ENCODE data around the gene PSORS1C1. TPM values are rescaled to one million over a fixed set of nuclear protein-coding genes. Genes with fewer than 3 reads are reported as not detected.
"Not testable (repeated sequence)": the region's sequence is repeated elsewhere in the genome, so short reads cannot be mapped to it uniquely, and the experiment has no call there.

PSORS1C1 gene
- total RNA-seq, 1 donor from 2014 or later: 2.8 TPM

- H3K4me3 ChIP-seq (ENCODE audit: low read depth, low read length): peak within 1 kb of the TSS; percentile 82
- TF ChIP-seq CTCF (conservative IDR thresholded peaks at IDR 0.05; ENCODE audit: low read depth, low read length): no peak
- peak; percentile 82 for DNase-seq (ENCODE audit: low read depth)
These were observed 43.7 kb downstream of the PSORS1C1 start, which contains the start of gene TCF19 for GRCh38 chr6:31158140-31158862. Gene TCF19, plus strand, starts transcription at chr6:31158589. Its CDS starts 881 bp downstream, at chr6:31159470.

- peak overlapping the region; percentile 82 for H3K4me3 ChIP-seq (ENCODE audit: low read depth, low read length)
- DNase-seq (ENCODE audit: low read depth): no peak
- TF ChIP-seq CTCF (conservative IDR thresholded peaks at IDR 0.05; ENCODE audit: low read depth, low read length): no peak
These were observed 44.6 kb downstream of the PSORS1C1 start for GRCh38 chr6:31158863-31159855.

- no peak for TF ChIP-seq CTCF (conservative IDR thresholded peaks at IDR 0.05; ENCODE audit: low read depth, low read length)
- no peak overlapping the region for H3K4me3 ChIP-seq (ENCODE audit: low read depth, low read length)
- DNase-seq (ENCODE audit: low read depth): no peak
These were observed 46.9 kb downstream of the PSORS1C1 start for GRCh38 chr6:31161216-31162126.

DNA sequence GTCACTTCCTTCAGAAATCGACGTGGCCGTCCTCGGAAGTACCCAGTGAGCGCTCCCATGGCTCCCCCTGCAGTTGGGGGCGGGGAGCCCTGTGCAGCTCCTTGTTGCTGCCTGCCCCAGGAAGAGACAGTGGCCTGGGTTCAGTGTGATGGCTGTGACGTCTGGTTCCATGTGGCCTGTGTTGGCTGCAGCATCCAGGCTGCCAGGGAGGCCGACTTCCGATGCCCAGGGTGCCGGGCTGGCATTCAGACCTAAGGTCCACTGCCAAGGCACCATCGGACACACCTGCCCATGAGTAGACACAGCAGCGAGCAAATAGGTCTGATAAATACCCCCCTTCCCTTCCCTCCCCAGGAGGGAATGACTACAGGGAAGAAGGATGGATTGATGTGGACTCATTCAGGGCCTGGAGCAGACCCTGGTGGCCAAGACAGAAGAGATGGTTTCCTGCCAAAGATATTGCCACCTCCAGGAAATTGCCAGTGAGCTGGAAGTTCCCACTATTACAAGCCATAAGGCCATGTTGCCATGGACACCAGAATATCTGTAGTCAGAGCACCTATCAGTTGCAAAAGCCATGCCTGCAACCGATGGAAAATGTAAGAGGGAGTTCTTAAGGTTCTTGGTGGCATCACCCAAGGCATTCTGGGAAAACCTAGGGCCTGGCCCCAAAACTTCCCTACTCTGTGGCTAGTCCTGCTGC lies 48.0 kb downstream of the PSORS1C1 start:
- TF ChIP-seq CTCF (conservative IDR thresholded peaks at IDR 0.05; ENCODE audit: low read depth, low read length): no peak
- DNase-seq (ENCODE audit: low read depth): no peak
- H3K4me3 ChIP-seq (ENCODE audit: low read depth, low read length): no peak overlapping the region

DNA sequence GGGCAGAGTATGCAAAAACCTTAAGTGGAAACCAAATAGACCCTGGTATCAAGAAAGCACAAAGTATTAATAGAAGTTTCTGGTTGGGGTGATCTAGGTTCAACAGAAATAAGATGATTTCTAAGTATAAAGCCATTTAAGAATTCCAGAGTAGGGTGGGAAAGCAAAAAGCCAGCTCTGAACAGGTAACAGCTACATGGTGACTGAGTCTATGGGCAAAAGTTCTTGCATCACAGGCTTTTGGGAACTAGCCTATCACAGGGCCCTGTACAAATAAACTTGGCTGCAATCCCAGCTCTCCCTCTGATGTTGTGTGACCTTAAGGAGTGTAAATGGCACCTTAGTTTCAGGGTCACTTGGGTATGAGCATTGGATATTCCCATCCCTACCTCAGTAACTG lies 49.3 kb downstream of the PSORS1C1 start:
- no peak overlapping the region for H3K4me3 ChIP-seq (ENCODE audit: low read depth, low read length)
- DNase-seq (ENCODE audit: low read depth): no peak
- TF ChIP-seq CTCF (conservative IDR thresholded peaks at IDR 0.05; ENCODE audit: low read depth, low read length): no peak

DNA sequence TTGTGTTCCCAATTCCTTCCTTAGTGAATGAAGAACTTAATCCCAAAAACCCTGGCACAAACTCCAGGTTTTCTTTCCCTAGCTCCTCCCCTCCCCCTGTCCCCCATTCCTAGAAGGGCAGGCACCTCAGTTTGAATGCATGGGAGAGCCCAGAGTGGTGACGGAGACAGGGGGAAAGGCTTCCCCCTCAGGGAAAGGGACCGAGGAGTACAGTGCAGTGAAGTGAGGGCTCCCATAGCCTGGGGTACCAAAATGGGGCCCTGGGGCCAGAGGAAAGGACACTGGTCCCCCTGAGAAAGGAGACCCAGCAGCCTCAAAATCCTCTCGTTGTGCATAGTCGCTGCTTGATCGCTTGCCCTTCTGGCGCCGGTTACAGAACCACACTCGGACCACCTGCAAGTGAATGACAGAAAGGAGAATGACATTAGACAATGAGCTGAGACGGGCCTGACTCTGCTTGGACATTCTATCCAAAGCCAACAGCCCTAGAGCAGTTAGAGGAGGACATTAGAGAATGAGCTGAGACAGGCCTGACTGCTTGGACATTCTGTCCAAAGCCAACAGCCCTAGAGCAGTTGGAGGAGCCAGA lies 50.0 kb downstream of the PSORS1C1 start:
- not testable (repeated sequence) for H3K4me3 ChIP-seq (ENCODE audit: low read depth, low read length); DNase-seq (ENCODE audit: low read depth)

DNA sequence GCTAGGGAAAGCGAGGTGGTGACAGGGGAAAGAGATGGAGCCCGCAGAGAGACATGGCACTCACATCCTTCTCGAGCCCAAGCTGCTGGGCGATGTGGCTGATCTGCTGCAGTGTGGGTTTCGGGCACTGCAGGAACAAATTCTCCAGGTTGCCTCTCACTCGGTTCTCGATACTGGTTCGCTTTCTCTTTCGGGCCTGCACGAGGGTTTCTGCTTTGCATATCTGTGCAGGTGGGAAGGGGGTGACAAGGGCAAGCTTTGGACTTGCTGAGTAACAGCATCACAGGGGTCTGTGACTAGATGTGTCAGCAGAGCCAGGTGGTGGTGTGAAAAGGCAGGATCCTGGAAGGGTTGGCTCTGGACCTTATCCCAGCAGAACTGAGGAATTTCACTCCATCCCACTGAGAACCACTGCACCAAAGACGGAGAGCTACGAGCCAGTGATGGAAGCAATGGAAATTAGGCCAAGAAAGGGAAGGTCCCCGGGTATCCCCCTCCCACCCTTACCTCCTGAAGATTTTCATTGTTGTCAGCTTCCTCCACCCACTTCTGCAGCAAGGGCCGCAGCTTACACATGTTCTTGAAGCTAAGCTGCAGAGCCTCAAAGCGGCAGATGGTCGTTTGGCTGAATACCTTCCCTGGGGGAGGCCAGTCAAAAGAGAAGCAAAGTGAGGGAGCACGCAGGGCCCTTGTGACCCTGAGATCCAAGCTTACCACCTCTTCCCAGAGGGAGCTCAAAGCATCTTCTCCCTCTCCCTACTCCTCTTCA lies 50.6 kb downstream of the PSORS1C1 start:
- DNase-seq (ENCODE audit: low read depth); H3K4me3 ChIP-seq (ENCODE audit: low read depth, low read length): not testable (repeated sequence)
